HG03575 (cell line): ENCODE measurements around the gene FHOD3.
"Not testable (repeated sequence)": the region's sequence is repeated elsewhere in the genome, so short reads cannot be mapped to it uniquely, and the experiment has no call there.

ENCODE experiments used
- ATAC-seq: cut with Tn5 transposase; IDR thresholded peaks from one replicate; pipeline ENCODE4 v1.9.1; 2021; ENCODE audit not compliant: unreplicated experiment, insufficient number of reproducible peaks, low FRiP score; ENCODE audit errors: extremely low read depth

Gene FHOD3

DNA sequence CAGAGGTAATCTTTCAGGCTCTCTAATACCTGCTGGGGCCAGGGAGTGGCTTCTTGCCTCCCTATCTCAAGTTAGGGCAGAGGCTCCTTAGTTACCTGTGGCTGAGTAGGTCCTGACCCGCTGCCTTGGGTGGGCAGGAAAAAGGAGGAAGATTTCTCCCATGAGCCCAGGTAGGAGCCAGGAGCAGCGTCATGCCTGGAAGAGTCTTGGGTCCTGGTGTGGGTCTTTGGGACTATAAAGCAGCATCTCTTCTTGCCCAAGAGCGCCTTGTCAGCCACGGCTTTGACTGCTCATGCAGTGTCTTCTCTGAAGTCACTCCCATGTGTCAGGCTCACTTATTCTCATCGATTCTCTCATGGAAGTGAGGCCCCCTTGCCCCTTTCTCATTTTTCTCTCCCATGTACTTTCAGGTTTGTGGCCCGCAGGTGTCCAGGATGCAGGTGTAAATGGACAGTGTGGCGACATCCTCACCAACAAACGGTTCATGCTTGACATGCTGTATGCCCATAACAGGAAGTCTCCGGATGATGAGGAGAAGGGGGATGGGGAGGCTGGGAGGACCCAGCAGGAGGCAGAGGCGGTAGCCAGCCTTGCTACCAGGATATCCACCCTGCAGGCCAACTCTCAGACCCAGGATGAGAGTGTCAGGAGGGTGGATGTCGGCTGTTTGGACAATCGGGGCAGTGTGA lies 420.1 kb downstream of the FHOD3 start:
- no peak for ATAC-seq

DNA sequence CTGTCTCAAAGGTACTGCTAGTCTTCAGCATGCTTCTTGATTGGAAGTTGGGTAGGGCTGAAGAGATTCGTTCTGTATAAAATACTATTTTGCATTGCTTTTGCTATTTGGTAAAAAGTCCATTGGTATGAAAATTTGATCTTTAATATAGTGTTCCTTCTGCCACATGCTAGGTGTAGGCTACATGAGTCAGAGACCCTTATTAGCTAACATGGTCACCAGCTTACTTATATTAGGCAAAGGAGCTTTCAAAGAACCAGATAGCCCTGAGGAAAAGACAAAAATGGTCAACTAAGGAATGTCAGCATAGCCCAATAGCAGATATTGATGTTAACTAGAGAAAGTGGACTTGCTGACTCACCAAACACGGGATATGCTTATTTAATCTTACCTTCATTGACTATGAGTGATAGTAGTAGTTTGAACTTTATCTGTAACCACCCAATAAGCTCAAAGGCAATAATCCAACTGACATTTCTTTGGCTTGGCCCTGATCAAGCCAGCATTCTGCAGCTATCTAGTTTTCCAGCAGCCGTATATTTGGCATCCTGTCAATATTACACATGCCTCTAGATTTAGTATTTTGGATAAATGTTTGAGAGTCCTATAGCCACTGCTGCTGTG lies 421.3 kb downstream of the FHOD3 start:
- no peak for ATAC-seq

DNA sequence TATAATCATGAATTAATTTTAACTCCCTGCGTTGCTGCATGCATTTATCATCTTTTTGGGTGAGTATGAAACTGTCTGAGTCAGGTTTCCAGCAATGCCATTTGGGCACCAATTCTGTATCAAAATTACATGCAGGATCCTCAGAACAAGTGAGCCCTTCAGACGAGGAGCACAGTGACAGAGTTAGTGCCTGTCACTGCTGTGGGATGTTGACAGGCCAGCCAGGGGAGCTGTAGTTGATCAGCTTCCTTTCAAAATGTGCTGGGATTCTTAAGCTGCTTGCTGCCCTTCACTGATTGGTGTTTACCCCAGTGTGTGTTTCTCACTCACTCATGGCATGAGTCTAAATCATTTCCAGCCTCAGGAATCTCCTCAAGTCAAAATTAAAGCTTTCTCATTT lies 422.1 kb downstream of the FHOD3 start:
- no peak for ATAC-seq

DNA sequence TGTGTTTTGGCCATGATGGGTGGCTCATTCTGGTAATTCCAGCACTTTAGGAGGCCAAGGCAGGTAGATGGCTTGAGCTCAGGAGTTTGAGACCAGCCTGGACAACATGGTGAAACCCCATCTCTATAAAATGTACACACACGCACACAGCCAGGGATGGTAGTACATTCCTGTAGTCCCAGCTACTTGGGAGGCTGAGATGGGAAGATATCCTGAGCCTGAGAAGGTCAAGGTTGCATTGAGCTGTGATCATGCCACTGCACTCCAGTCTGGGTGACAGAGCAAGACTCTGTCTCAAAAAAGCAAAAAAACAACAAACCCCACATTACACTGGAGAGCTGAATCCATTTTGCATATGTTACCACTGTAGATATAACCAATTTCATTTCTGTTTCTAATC lies 423.8 kb downstream of the FHOD3 start:
- not testable (repeated sequence) for ATAC-seq

DNA sequence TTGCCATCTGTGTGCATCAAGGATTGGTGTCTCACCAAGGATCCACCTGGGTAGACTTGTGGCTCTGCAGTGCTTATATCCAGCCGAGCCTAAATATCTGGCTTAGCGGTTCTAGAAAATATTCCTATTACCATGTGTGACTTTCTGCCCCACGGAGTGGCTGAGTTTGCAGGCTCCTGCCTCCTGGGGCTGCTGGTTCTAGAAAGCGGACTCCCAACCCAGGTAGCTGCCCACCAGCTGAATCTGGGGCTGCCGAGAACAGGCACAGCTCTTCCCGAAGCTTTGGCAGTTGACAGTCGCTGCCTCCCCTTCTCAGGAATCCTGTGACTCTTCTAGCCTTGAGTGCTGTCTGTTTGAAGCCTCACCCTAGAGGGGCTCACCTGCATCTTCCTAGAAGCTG lies 426.7 kb downstream of the FHOD3 start:
- ATAC-seq = no peak

DNA sequence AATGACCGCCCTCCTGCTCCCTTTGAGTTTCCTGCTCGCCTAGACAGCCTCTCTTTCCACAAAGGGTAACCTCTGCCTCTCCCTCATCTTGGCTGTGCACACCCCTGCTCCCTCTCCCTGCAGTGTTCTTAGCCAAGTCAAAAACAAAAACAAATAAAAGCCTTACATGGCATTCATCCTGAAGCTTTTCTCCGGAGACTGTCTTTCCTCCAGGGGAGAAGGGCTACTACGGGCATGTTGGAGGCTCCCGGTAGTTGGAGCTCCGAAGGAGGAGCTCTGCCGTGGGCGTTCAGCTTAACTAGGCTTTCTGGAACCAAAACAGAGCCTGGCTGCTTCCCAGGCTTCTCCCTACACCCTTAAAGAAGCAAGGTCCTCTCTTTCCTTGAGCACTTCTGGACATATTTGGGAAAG lies 427.1 kb downstream of the FHOD3 start:
- no peak for ATAC-seq

DNA sequence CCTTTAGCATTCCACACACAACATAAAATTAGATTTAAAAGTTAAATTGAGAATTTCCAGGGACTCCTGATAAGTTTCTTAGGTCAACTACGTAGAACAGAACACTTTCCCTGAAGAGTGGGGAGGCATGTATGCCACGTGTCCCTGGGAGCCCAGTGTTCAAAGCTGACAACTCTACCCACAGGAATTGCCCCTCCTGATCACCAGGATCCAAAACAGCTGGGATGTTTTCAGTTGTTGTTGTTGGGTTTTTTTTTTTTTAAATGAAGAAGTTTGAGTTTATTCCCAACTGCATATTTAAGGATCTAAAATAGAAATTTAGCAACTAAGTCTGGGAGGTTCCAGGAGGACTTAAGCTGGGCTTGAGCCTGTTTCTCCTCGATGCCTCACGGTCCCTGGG lies 430.8 kb downstream of the FHOD3 start:
- ATAC-seq = no peak

DNA sequence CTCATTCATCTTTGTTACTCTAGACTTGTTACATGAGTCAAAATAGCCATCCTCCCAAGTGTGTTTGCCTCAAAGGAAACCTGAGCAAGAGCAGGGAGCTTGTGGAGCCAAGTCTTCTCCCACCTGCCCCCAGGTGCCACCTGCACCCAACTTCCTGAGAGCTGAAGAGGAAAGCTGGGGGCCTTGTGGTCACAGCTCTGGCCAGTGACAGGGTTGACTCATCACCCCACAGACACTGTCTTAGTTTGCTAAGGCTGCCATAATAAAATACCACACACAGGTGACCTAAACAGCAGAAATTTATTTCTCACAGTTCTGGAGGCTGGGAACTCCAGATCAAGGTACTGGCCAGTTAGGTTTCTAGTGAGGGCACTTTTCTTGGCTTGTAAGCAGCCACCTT lies 431.7 kb downstream of the FHOD3 start:
- no peak for ATAC-seq

DNA sequence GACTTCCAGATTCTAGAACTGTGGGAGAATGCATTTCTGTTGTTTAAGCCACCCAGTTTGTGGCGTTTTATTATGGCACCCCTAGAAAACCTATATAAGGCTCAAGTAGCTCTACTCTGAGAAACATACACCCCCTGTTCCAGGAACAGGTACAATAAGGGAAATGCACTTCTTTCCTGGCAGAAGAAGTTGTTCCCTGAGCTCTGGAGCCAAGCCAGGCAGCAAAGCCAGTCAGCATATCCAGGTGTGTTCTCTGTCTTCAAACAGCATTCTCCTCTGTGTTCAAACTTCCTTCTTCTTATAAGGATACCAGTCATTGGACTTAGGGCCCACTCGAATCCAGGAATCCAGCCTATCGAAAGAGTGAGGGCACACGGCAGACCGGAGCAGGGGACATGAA lies 434.8 kb downstream of the FHOD3 start:
- ATAC-seq = no peak

DNA sequence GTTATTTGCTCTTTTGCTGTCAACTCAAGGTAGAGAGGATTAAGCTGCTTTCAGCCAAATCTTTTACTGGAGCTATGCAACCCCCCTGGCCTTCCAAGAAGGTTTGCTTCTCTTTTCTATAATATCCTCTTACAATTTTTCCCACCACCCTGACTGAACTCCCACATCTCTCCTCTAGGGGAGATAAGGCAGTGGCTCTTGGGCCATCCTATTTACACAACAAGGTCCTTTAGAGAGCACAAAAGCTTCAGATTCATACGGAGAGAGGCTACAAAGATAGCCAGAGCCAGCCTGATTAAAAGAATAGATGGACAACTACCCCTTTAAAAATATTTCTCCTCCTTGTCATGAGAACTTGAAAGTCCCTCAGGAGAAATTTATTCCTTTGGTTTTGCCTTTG lies 435.6 kb downstream of the FHOD3 start:
- ATAC-seq = no peak

DNA sequence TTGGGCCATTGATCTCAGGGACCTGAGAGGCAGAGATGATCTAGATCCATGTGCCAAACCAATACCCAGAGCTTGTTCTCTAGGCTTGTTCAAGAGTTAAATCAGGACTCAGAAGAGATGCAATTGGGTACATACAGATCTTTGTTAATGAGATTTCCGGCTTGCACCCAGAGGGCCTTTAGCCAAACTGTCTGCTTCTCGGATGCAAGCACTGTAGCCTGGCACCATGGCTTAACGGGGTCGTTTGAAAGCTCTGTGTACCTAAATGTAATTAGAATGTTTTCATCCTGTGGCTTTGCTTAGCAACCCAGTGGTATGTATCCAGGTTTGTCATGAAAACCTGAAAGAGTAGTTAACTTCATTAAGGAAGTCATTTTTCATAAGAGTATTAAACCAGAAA lies 437.1 kb downstream of the FHOD3 start:
- no peak for ATAC-seq

DNA sequence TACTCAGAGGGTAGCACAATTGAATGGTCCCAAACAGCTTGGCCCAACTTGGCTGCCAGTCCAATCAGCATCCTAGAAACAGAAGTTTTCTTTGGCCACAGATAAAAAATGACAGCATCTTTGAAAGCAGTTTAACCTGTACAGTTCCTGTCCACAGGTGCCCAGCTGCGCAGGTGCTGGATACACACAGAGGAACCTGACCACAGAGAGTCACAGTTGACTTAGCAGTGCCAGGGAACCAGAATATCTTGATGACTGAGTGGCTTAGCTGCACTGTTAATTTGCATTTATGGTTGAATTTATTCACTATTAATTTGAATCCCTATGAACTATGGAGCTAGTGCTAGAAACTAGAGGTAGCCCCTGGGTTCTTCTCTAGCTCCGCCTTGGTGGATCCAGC lies 437.6 kb downstream of the FHOD3 start:
- ATAC-seq = no peak

DNA sequence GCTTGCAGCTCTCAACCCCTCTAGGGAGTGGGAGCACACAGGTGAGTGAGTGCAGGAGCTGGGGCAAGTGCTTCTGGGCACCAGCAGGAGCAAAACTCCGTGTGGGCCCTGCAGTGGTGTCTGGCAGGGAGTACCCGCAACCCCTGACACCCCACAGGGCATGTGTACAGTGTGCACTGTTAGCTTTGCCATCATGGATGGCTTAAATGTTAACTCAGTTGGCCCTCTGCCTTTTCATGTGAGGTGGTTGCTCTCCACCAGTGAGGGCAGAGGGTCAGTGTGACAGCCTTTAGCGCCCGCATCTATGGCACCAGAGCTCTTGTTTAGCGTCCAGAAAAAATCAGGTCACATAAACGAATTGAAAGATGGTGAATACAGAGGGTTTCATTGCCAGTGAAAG lies 438.6 kb downstream of the FHOD3 start:
- no peak for ATAC-seq

DNA sequence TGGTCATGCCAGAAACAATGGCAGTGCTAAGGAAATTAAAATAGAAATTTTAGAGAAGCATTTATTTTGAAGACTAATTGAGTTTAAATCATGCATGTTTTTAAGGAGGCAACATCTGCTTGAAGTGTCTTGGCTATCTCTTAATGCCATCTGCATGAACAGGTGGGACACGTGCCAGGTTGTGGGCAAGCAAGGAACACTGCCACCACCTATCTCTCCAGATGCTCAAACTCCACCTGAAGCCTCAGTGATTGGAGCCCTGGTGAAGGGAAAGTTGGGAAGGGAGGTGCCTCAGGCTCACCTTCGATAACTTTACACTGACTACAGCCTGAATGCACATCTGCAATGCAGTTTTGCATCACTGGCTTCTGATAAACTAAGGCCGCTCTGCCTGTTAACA lies 439.8 kb downstream of the FHOD3 start:
- no peak for ATAC-seq

DNA sequence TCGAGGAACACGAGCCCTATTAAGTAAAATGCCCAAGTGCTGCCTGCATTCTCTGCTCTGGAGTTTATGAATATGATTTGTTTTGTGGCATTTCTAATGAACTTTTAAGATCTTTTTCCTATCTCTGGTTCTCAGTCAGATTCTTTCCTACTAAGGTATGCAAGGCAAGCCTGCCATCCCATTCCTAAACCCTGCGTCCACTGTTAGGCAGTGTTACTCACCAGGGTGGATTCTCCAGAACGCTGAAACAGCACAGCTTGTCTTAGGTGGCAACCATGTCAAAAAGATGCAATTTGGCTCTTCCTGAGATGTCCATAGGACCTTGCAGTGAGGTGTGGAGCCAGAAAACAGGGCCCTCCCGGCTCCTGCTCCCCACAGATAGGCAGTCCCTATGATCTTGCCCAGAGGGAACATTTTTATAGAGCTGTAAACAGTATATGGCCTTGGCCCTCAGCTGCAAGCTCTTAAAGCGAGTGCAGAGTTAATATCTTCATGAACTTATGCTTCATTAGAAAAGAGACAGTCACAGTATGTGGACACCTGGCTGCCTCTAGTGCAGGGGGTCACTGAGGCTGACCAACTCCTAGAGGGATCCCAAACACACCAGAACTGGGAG lies 446.9 kb downstream of the FHOD3 start:
- no peak for ATAC-seq

DNA sequence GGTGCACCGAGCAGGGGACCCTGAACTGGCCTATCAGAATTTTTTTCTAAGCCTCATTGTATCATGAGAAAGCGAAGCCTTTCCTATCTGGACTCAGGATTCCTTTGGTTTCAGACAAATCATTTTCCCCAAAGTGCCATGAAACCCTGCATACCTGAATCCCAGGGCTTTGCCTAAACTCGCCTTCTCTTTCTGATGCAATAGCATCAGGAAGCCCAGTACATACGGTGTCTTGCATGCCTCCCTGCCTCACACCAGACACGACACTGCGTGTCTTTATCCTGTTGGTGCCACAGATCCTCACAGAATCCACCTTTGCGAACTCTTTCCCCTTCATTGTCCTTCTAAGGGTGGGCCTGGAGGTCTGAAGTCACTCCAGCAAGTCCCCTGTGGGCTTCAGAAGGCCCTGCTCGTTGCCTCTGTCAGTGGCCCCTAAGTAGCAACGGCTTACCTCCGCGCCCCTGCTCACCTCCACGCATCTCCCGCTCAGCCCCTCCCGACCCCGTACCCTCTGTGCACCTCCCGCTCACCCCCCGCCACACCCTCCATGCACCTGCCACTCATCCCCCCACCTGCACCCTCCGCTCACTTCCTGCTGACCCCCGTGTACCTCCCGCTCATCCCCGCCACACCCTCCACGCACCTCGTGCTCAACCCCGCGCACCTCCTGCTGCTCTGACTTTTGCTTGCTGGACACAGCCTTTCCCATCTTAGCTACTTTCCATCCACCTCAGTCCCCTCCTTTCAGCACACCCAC lies 447.9 kb downstream of the FHOD3 start:
- no peak for ATAC-seq

DNA sequence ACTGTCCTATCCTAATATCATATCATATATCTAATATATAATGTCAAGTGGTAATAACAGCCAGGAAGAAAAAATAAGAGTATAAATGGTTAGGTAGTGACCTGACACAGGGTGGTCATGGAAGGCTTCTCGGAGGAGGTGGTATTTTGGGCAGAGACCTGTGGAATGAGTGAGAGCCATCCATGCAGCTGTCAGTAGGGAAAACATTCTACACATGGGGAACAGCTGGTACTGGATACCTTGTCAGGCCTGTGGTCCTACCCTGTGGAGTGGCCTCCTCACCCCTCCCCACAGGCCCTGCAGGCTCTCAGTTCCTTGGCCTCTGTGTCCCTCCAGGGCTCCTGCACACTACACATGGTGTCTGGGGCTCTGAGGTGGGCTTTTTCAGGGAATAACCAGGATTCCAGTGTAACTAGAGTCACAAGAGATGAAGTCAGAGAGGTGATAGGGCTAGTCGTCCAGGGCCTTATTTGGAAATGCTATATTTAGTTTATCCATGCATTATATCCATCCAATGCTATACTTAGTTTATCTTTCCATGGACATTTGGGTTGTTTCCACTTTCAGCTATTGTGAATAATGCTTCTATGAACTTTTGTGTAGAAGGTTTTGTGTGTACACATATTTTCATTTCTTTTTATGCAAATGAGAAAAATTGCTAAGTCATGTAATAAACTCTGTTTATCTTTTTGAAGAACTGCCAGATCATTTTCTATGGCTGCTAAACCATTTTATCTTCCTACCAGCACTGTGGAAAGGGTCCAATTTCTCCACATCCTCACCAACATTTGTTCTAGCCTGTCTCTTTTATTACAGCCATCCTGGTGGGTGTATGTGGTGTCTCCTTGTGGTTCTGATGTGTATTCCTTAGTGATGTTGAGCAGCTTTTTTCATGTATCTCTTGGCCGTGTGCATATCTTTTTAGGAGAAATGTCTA lies 455.7 kb downstream of the FHOD3 start:
- ATAC-seq = no peak

DNA sequence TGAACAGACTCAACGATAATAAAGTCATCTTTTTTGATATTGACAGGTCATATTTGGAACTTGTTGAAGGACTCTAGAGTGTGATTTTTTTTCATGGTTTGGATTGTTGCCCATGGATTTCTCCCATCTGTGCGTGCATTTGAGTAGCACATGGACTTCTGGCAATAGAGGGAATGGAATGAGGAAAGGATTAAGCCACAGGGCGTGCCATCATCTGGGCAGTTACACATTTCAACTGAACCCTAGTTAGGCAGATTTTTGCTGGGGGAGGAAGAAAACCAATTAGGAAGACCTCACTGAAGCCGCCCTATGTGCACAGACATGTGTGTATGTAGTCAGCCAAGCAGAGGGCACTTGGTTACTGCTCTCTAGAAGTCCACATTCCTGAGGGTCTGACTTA lies 458.7 kb downstream of the FHOD3 start:
- no peak for ATAC-seq

DNA sequence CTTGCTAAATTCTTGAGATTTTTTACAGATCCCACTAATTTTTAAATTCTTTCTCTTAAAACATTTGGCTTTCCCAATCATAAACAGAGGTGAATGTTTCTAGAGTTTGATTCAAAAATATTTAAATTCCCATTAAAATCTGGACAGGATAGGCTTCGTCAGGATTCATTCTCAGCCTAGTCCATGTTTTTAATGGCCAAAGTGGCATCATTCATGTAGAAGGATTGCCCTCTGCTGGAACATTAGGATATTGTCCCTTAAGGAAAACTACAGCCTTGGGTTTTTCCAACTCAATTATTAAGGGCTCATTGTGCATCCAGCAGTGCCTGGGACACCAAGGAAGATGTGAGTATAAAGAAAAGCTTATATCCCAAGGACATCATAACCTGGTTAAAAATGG lies 459.6 kb downstream of the FHOD3 start:
- no peak for ATAC-seq
